HepG2 (cell line): Measurements from ENCODE around the gene KIAA1755. TPM values are rescaled to one million over a fixed set of nuclear protein-coding genes. Genes with fewer than 3 reads are reported as not detected.

ENCODE experiments used
- NFIB ChIP-seq: sonication (generic); formaldehyde crosslinking; IDR thresholded peaks from 2 replicates; pipeline ENCODE4 v1.9.0; 2021; ENCODE audit warnings: missing genetic modification reagents, mild to moderate bottlenecking, borderline replicate concordance
- NFYB ChIP-seq: sonication (generic); formaldehyde crosslinking; IDR thresholded peaks from 2 replicates; pipeline ENCODE4 v1.4.0; 2020; ENCODE audit warnings: missing genetic modification reagents
- TGIF2 ChIP-seq: IDR thresholded peaks from 2 replicates; pipeline ENCODE4 v1.6.1; 2016; ENCODE audit warnings: control low read depth, missing compliant biosample characterization
- ZNF225 ChIP-seq: sonication (generic); formaldehyde crosslinking; IDR thresholded peaks from 2 replicates; pipeline ENCODE4 v1.4.0; 2020; ENCODE audit warnings: mild to moderate bottlenecking, missing genetic modification reagents
- ZNF230 ChIP-seq: sonication (generic); formaldehyde crosslinking; IDR thresholded peaks from 2 replicates; pipeline ENCODE4 v1.4.0; 2020; ENCODE audit warnings: mild to moderate bottlenecking, missing genetic modification reagents
- ZNF709 ChIP-seq: sonication (generic); formaldehyde crosslinking; IDR thresholded peaks from 2 replicates; pipeline ENCODE4 v1.5.0; 2020; ENCODE audit warnings: mild to moderate bottlenecking, missing genetic modification reagents
- ZSCAN20 ChIP-seq: sonication (generic); formaldehyde crosslinking; IDR thresholded peaks from 2 replicates; pipeline ENCODE4 v1.4.0; 2020; ENCODE audit warnings: missing genetic modification reagents, mild to moderate bottlenecking, borderline replicate concordance
- polyA plus RNA-seq, 8 experiments: library from polyadenylated mRNA; depleted of rRNA in 3 of 8; stranded (reverse) in 7 of 8; unstranded in 1 of 8; fragments of >200 nt; fragmentation: Illumina TruSeq in 4 of 8; extraction: Trizol in 4 of 8; gene quantifications; 2 replicates each; pipeline versions ENCODE4 v1.2.1 to v1.2.3, GENCODE V29; 2011 to 2016; ENCODE audit warnings: low read depth in 4 of 8, missing spikeins in 1 of 8, mixed read lengths in 1 of 8; ENCODE audit not compliant: insufficient read depth in 1 of 8
- total RNA-seq, 5 experiments: library from RNA; depleted of rRNA; stranded (reverse); fragments of >200 nt; fragmentation: Illumina TruSeq; extraction: Trizol; gene quantifications; 2 replicates each; pipeline ENCODE4 v1.2.3, GENCODE V29; 2016; ENCODE audit warnings: low read depth in 1 of 5
- TF ChIP-seq, protein P1 (sequence below): IDR thresholded peaks from 2 replicates; pipeline ENCODE4 v1.6.1; 2016; ENCODE audit warnings: mild to moderate bottlenecking, missing biosample characterization, missing genetic modification reagents
- TF ChIP-seq, protein P2 (sequence below): sonication (generic); formaldehyde crosslinking; IDR thresholded peaks from 2 replicates; pipeline ENCODE4 v1.5.0; 2020; ENCODE audit warnings: mild to moderate bottlenecking, missing genetic modification reagents
- TF ChIP-seq, protein P3 (sequence below): sonication (generic); formaldehyde crosslinking; IDR thresholded peaks from 2 replicates; pipeline ENCODE4 v1.4.0; 2020; ENCODE audit warnings: mild to moderate bottlenecking, missing genetic modification reagents
- TF ChIP-seq, protein P4 (sequence below): sonication (generic); formaldehyde crosslinking; conservative IDR thresholded peaks from 2 replicates; pipeline ENCODE4 v1.4.0; 2020; ENCODE audit warnings: missing genetic modification reagents
- TF ChIP-seq, protein P5 (sequence below): IDR thresholded peaks from 2 replicates; pipeline ENCODE4 v1.6.1; 2016; ENCODE audit warnings: missing genetic modification reagents, missing compliant biosample characterization
- TF ChIP-seq, protein P6 (sequence below): sonication (generic); formaldehyde crosslinking; IDR thresholded peaks from 2 replicates; pipeline ENCODE4 v1.9.0; 2021; ENCODE audit warnings: missing genetic modification reagents, borderline replicate concordance
- TF ChIP-seq, protein P7 (sequence below): sonication (generic); formaldehyde crosslinking; IDR thresholded peaks from 2 replicates; pipeline ENCODE4 v1.4.0; 2020; ENCODE audit warnings: missing genetic modification reagents

KIAA1755 gene
- total and polyA plus RNA-seq, 2 of the 13 experiments (the other 11 are each of a cell fraction or from before 2014, with no cell fraction given), result 0.04 TPM; not detected in 1

DNA sequence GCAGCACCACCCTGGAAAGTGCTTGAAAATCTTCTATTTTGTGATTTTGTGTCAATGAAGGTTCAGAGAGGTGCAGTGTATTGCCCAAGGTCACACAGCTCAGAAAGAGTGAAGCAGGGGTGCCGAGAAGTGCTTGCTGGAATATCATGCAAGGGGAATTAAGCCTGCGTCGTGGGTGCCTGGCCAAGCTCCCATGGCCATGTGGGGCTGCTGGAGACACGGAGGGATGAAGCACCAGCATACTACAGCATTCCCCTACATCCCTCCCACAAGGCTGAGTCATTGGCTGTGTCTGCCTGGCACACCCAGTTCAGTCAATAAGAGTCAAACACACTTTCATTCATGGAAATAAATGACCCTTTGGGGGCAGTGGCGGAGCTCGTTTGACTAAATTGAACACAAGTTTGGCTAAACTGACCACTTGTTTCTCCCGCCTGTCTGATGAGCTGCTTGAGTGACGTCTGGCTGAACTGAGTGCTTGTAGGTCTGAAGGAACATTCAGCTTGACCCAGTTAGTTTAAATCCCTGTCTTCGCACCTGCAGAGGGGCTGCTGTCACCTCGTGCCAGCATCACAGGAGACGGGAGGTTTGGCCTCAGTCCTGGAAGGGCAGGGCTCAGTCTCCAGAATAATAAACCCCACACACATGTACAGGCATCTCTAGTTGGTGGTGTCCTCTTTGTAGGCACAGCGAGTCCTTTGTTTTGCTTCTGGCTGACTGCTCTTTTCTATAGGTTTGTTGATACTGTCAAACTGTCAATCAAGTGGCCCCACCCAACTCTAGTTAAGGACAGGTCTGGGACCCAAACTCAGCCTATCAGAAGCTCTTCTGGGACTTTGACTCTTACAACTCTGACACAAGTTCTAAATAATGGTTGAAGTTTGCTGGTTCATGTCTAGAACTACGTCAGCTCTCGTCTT is 87.0 kb downstream of the KIAA1755 start (continued):
- TF ChIP-seq ZSCAN20 (CRISPR knock-in tag), result no peak
- no peak for TF ChIP-seq ZNF709 (CRISPR knock-in tag)
- TF ChIP-seq, protein P1, sequence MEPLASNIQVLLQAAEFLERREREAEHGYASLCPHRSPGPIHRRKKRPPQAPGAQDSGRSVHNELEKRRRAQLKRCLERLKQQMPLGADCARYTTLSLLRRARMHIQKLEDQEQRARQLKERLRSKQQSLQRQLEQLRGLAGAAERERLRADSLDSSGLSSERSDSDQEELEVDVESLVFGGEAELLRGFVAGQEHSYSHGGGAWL (CRISPR knock-in tag), result peak; percentile 70
- TF ChIP-seq, protein P2, sequence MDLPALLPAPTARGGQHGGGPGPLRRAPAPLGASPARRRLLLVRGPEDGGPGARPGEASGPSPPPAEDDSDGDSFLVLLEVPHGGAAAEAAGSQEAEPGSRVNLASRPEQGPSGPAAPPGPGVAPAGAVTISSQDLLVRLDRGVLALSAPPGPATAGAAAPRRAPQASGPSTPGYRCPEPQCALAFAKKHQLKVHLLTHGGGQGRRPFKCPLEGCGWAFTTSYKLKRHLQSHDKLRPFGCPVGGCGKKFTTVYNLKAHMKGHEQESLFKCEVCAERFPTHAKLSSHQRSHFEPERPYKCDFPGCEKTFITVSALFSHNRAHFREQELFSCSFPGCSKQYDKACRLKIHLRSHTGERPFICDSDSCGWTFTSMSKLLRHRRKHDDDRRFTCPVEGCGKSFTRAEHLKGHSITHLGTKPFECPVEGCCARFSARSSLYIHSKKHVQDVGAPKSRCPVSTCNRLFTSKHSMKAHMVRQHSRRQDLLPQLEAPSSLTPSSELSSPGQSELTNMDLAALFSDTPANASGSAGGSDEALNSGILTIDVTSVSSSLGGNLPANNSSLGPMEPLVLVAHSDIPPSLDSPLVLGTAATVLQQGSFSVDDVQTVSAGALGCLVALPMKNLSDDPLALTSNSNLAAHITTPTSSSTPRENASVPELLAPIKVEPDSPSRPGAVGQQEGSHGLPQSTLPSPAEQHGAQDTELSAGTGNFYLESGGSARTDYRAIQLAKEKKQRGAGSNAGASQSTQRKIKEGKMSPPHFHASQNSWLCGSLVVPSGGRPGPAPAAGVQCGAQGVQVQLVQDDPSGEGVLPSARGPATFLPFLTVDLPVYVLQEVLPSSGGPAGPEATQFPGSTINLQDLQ (CRISPR knock-in tag), result no peak
- no peak for TF ChIP-seq TGIF2
- TF ChIP-seq, protein P3, sequence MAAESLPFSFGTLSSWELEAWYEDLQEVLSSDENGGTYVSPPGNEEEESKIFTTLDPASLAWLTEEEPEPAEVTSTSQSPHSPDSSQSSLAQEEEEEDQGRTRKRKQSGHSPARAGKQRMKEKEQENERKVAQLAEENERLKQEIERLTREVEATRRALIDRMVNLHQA (CRISPR knock-in tag), result no peak
- TF ChIP-seq, protein P4, sequence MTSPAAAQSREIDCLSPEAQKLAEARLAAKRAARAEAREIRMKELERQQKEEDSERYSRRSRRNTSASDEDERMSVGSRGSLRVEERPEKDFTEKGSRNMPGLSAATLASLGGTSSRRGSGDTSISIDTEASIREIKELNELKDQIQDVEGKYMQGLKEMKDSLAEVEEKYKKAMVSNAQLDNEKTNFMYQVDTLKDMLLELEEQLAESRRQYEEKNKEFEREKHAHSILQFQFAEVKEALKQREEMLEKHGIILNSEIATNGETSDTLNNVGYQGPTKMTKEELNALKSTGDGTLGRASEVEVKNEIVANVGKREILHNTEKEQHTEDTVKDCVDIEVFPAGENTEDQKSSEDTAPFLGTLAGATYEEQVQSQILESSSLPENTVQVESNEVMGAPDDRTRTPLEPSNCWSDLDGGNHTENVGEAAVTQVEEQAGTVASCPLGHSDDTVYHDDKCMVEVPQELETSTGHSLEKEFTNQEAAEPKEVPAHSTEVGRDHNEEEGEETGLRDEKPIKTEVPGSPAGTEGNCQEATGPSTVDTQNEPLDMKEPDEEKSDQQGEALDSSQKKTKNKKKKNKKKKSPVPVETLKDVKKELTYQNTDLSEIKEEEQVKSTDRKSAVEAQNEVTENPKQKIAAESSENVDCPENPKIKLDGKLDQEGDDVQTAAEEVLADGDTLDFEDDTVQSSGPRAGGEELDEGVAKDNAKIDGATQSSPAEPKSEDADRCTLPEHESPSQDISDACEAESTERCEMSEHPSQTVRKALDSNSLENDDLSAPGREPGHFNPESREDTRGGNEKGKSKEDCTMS (CRISPR knock-in tag), result no peak
- TF ChIP-seq NFIB (CRISPR knock-in tag), result no peak
- TF ChIP-seq, protein P5, sequence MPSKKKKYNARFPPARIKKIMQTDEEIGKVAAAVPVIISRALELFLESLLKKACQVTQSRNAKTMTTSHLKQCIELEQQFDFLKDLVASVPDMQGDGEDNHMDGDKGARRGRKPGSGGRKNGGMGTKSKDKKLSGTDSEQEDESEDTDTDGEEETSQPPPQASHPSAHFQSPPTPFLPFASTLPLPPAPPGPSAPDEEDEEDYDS (CRISPR knock-in tag), result no peak
- TF ChIP-seq, protein P6, sequence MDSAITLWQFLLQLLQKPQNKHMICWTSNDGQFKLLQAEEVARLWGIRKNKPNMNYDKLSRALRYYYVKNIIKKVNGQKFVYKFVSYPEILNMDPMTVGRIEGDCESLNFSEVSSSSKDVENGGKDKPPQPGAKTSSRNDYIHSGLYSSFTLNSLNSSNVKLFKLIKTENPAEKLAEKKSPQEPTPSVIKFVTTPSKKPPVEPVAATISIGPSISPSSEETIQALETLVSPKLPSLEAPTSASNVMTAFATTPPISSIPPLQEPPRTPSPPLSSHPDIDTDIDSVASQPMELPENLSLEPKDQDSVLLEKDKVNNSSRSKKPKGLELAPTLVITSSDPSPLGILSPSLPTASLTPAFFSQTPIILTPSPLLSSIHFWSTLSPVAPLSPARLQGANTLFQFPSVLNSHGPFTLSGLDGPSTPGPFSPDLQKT (CRISPR knock-in tag), result no peak
- TF ChIP-seq NFYB (CRISPR knock-in tag), result peak; percentile 27; the same call in 1 of the 2 replicates
- TF ChIP-seq ZNF225, result no peak
- TF ChIP-seq, protein P7, sequence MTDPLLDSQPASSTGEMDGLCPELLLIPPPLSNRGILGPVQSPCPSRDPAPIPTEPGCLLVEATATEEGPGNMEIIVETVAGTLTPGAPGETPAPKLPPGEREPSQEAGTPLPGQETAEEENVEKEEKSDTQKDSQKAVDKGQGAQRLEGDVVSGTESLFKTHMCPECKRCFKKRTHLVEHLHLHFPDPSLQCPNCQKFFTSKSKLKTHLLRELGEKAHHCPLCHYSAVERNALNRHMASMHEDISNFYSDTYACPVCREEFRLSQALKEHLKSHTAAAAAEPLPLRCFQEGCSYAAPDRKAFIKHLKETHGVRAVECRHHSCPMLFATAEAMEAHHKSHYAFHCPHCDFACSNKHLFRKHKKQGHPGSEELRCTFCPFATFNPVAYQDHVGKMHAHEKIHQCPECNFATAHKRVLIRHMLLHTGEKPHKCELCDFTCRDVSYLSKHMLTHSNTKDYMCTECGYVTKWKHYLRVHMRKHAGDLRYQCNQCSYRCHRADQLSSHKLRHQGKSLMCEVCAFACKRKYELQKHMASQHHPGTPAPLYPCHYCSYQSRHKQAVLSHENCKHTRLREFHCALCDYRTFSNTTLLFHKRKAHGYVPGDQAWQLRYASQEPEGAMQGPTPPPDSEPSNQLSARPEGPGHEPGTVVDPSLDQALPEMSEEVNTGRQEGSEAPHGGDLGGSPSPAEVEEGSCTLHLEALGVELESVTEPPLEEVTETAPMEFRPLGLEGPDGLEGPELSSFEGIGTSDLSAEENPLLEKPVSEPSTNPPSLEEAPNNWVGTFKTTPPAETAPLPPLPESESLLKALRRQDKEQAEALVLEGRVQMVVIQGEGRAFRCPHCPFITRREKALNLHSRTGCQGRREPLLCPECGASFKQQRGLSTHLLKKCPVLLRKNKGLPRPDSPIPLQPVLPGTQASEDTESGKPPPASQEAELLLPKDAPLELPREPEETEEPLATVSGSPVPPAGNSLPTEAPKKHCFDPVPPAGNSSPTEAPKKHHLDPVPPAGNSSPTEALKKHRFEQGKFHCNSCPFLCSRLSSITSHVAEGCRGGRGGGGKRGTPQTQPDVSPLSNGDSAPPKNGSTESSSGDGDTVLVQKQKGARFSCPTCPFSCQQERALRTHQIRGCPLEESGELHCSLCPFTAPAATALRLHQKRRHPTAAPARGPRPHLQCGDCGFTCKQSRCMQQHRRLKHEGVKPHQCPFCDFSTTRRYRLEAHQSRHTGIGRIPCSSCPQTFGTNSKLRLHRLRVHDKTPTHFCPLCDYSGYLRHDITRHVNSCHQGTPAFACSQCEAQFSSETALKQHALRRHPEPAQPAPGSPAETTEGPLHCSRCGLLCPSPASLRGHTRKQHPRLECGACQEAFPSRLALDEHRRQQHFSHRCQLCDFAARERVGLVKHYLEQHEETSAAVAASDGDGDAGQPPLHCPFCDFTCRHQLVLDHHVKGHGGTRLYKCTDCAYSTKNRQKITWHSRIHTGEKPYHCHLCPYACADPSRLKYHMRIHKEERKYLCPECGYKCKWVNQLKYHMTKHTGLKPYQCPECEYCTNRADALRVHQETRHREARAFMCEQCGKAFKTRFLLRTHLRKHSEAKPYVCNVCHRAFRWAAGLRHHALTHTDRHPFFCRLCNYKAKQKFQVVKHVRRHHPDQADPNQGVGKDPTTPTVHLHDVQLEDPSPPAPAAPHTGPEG (CRISPR knock-in tag), result no peak
- TF ChIP-seq ZNF230 (CRISPR knock-in tag), result no peak
